ENCODE results near the gene SYT6.

SYT6 gene

DNA sequence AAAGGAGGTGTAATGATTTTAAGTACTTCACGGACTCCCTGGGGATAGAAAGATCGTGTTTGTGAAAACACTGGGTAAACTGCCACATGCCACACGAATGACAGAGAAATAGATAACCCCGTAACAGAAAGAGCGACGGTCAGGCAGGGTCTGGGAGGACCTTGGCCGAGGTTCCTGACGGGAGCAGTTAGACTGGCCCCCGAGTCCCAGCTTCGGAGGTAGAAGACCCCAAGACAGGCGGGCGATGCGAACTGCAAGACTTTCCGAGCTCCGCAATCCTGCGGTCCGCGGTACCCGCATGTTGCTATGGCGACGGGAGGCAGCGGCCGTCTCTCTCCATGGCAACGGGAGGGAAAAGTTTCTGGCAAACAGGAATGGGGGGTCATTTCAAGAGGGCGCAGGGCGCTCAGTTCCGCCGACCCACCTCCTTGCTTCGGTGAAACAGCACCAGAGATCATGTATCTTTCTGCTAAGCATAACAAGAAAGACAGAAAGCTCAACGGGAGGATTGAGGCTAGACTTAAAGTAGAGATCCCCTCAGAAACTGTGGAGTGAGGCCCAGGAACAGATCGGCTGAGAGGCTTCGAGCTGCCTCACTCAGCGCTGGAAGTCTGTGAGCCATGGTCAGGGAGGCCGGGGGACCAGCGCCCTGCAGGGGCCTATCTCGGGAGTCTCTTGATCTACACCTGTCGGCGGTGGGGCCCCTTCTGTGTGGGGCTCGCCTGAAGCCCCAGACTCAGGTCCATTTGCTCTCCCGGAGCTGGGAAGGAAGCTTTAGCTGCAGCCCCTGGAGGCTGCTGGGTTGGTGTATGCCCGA lies 685 bp upstream of the SYT6 start:
- no peak for DNase-seq

DNA sequence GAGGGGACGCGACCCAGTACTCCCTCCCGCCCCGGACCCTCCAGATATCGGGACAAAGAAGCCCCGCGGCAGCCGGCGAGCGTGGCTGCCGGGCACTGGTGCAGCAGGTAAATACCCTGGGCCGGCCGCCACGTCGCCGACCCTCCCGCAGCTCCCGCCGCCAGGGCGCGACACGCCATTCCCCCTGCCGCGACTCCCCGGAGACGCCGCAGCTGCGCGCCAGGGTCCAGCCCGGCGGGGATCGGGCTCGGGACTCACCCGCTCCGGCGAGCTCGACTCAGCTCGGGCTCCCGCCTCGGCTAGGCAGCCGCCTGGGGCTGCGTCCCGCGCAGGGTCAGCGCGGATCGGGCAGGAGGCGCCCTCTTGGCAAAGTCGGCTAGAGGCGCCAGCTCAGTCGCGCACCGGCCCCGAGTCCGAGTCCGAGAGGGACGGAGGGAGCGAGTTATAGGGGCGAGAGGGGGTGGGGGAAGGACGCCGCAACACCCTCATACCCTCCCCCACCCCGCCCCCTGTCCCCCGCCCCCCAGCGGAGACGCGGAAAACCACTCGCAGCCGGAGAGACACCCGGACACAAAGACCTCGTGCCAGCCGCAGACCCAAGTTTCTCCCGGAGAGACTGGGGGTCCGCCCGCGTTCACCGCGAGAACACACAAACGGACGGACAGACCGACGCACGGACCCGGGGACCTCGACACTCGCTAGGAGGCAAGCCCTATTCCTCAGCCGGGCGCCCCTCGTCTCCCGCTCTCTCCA lies 985 bp downstream of the SYT6 start:
- DNase-seq: no peak

DNA sequence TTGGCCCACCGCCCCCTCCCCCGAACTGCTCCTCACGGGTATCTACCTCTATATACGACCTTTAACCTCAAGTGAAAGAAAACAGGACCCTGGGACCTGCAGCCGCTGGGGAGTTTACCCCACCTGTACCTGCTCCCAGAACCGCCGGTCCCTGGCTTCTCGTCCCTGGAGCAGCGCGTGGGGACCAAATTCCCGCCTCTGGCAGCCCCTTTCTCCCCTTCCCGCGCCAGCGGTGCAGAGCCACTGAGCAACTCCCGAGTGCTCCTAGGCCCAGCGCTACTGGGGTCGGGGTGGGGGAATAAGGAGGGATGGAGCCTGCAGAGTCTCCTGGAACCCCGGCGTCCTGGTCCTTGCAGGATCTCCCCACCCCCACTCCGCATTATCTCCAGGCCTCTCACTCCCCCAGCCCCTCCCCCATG lies 1.6 kb downstream of the SYT6 start:
- DNase-seq: no peak

- DNase-seq: no peak
Measured at GRCh38 chr1:114150016-114150415, 3.7 kb downstream of the SYT6 start.

DNA sequence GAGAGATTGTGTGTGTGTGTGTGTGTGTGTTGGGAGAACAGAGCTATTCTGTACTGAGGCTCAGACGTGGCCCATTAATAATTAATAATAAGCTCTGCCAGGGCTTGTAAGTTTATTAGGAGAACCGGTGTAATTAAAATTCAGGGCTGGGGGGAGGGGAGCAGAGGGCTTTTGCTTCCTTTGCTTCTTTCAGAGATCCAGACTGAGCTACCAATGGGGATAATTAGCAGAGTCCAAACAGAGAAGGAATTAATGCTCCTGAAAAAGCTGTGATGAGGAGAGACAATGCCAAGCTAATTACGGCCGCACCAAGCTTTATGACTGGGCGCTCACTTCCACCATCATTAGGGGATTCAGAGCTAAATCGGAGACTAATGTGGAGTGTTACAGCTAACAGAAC lies 4.5 kb downstream of the SYT6 start:
- DNase-seq: no peak

DNA sequence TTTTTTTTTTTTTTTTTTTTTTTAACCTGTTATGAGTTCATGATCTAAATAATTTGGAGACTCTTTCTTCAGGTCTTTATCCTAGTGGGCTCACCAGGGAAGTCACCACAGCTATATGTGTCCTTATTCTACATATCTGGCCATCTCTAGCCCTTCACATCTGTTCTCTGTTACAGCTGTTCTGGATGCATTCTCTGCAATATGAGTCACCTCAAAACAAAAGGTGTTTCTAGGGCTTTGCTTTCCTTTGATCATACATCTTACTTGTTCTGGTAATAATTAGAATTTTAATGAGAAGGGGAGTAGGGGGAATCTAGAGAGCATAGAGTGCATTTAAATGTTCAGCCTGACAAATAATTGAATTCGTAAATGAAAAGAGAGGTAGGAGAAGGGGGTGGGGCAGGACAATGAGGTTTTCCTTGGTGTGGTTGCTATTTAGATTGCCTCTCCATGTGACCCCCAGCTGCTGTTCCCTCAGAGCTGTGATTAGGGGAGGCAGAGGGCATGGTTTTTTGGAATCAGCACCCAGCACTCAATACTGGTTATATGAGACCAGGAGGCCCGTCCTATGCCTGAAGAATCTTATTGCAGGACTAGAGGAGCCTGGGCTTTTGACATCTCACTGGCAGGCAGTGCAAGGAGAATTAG lies 8.0 kb downstream of the SYT6 start:
- DNase-seq: no peak

DNA sequence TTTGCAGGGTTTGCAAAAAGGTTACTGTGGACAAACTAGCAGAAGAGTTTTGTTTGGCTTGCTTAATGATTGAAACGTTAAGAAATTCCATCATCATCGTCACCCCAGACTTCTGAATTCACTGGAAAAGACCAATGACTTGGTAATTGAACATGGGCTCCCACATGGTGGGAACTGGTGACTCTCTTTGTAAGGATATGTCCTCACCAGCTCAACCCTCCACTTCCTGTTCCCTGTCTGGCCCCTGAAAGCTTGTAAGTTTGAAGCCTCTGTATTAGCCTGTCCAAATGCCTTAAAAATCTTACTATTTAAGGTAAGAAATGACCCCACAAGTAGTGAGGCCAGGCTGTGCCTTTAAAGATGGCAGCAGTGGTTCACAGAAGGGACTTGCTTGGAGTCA lies 9.7 kb downstream of the SYT6 start:
- no peak for DNase-seq

DNA sequence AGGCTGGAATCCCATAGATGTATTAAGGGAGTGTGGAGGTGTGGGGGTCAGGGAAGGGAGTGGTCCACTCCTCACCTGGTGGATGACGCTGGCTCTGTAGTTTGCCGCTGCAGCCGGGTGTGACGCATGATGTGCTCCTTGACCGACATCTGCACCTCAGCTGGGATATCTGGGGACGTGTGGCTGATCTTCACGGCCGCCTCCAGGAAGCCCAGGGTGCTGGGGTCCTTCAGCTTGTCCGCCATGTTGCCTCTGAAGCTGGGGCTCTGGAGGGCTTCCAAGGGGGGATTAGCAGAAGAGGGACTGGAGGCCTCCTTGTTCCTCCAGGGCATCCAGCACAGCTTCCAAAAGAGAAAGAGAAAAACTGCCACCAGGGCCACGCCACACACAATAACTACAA lies 14.1 kb downstream of the SYT6 start:
- no peak for DNase-seq

DNA sequence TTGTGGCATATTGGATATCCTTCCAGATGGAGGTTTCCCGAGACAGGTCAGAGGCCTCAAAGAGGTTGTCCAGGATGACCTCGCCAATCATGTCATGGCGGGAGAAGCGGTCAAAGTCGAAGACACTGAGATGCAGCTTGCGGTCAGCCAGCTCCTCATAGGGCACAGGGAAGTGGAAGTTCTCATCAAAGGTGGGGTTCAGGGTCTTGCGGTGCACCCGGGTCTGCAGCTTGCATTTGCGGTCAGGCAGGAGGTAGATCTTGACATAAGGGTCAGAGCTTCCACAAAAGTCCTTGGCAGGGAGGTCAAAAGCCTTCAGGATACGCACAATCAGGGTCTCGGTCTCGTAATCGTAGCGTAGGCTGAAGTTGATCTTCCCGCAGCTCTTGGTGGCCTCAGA lies 16.2 kb downstream of the SYT6 start:
- no peak for DNase-seq

GRCh38 chr1:114135786-114136185 lies 17.9 kb downstream of the SYT6 start:
- DNase-seq: no peak

DNA sequence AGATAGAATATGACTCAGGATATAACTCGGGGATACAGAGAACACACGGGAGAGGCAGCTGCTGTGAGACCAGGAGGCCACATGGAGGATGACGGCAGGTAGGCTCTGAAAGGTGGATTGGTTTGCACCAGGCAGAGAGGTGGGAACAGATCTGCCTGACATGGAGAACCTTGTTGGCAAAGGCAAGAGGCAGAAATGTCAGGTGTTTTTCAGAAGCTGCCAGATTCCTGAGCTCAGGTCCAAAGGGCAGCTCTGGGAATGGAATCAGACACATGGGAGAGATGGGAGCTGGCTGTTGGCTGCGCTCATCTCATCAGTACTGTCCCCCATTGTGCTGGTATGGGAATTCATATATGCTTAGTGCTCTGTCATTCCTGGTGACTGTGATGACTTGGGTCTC lies 19.2 kb downstream of the SYT6 start:
- DNase-seq: no peak

GRCh38 chr1:114133129-114133528 lies 20.5 kb downstream of the SYT6 start:
- DNase-seq: no peak

- no peak for DNase-seq
Measured at GRCh38 chr1:114131526-114132220, 22.0 kb downstream of the SYT6 start.

GRCh38 chr1:114130846-114131525 lies 22.7 kb downstream of the SYT6 start:
- no peak for DNase-seq

- no peak for DNase-seq
Measured at GRCh38 chr1:114130213-114130612, 23.5 kb downstream of the SYT6 start.

DNA sequence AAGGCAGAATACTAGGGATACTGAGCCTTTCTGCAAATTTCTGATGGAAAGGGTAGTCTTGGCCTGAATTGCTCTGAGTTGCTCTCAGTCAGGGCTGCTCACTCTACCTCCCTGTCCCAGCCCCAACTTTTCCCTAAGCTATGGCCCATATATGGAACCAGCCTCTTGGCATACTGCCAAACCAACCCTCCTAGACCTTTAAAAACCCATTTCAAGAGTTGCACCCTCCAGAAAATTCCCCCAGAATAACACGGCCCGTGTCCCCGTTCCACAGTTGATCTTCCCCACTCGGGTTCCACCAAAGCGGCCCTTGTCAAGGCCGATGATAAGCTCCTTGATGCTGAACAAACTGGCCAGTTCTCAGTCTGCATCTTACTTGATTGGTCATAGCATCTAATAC lies 25.4 kb downstream of the SYT6 start:
- DNase-seq: no peak

DNA sequence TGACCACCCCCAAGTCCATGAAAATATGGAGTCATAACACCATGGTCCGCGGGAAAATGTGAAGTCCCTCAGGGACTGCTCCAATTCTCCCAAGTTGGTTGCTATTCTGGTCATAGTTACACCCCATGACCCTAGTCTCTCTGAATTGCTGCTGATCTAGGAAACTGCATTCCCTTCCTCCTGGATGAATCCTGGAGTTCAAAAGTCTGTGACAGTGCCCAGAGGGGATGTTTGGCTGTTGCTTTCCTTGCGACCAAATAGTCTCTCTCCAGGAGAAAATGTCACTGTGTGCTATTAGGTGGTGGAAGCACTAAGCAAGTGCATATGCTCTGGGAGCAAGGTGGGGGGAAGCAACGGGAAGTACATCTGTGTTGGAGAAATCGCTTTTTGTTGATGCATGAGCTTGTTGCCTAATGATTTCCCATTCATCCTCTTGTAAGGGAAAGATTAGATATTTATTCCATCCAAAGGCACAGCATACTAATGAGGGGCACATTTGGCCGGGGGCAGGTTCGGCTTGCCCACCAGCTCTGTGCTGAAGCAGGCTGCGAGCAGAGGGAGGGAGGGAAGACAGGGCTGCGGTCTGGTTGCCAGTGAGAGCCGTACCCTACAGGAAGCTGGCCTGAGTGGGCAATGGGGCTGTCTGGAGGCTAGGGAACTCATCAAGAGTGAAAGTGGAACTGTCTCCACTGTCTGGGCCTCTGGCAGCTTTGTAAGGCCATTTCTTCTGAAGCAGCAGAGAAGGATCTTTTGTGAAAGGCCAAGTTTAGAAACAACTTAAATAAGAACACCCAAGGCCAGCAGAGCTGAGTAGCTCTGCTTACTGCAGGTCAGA lies 27.2 kb downstream of the SYT6 start:
- DNase-seq: no peak

- DNase-seq: no peak
Measured at GRCh38 chr1:114124644-114125043, 29.0 kb downstream of the SYT6 start.

- no peak for DNase-seq
Measured at GRCh38 chr1:114122941-114123618, 30.6 kb downstream of the SYT6 start.

DNA sequence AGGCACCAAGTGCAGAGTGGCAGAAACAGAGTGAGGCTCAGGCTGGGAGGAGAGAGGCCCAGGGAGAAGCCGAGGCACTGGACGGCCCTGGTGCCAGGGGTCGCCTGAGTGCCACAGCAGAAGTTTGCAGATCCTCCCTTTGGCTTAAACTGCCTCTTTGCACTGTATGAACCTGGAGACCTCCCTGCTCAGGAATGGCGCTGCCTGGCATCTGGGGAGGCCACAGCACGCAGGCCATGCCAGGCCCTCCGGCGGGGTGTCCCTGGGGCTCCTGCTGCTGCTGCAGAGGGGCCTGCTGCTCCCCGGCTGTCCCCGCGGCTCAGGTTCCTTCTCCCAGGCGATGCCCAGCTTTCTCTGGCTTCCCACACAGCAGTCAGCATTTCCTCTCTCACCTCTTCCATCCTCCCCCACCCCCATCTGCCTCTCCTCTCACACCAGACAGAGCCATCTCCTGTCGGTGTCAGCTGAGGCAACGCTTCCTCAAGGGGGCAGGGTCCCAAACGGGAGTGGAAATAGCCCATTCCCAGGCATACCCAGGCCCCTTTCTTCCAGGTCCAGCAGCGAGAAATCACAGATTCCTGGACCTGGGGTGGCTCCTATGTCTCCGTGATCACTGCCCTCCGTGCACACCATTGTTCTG lies 35.2 kb downstream of the SYT6 start:
- no peak for DNase-seq

- DNase-seq: no peak
Measured at GRCh38 chr1:114117654-114118053, 36.0 kb downstream of the SYT6 start.
